Endodermal cell (in vitro differentiated cells): ENCODE data around the gene ELP4. TPM values are rescaled to one million over a fixed set of nuclear protein-coding genes. Genes with fewer than 3 reads are reported as not detected.

Experiments used
- DNase-seq: peaks from one replicate; pipeline ENCODE4 v3.0.0-alpha.2; 2017
- H3K27ac ChIP-seq: 2 replicates; pipeline ENCODE4 v1.5.1; 2013; ENCODE audit warnings: mild to moderate bottlenecking, low read depth, low read length, moderate library complexity
- H3K27me3 ChIP-seq: 2 replicates; pipeline ENCODE4 v1.6.1; 2013; ENCODE audit warnings: mild to moderate bottlenecking, low read length, moderate library complexity; ENCODE audit not compliant: insufficient read depth, control insufficient read depth, poor library complexity, severe bottlenecking
- H3K36me3 ChIP-seq: 2 replicates; pipeline ENCODE4 v1.7.0; 2013; ENCODE audit warnings: mild to moderate bottlenecking, low read length, moderate library complexity; ENCODE audit not compliant: control insufficient read depth, insufficient read depth
- H3K4me1 ChIP-seq: one replicate; pipeline ENCODE4 v1.7.0; 2013; ENCODE audit warnings: low read length; ENCODE audit not compliant: control insufficient read depth, insufficient read depth
- H3K4me3 ChIP-seq: 2 replicates; pipeline ENCODE4 v1.5.1; 2013; ENCODE audit warnings: mild to moderate bottlenecking, low read length, moderate library complexity
- H3K9ac ChIP-seq: 2 replicates; pipeline ENCODE4 v1.6.1; 2013; ENCODE audit warnings: mild to moderate bottlenecking, low read length, moderate library complexity; ENCODE audit not compliant: poor library complexity, severe bottlenecking; ENCODE audit errors: extremely low read depth
- H3K9me3 ChIP-seq: 2 replicates; pipeline ENCODE4 v1.6.1; 2013; ENCODE audit warnings: mild to moderate bottlenecking, low read length, moderate library complexity; ENCODE audit not compliant: control insufficient read depth
- H3K27ac Mint-ChIP-seq: 2 replicates; pipeline ENCODE4 v1.8.0; 2020; ENCODE audit warnings: mixed read lengths
- H3K27me3 Mint-ChIP-seq: 2 replicates; pipeline ENCODE4 v1.8.0; 2021; ENCODE audit warnings: mild to moderate bottlenecking, mixed read lengths; ENCODE audit not compliant: insufficient read depth
- H3K36me3 Mint-ChIP-seq: 2 replicates; pipeline ENCODE4 v1.8.0; 2020; ENCODE audit warnings: low read depth, mixed read lengths
- H3K4me1 Mint-ChIP-seq: 2 replicates; pipeline ENCODE4 v1.8.0; 2020; ENCODE audit warnings: mixed read lengths
- H3K4me3 Mint-ChIP-seq: 2 replicates; pipeline ENCODE4 v1.8.0; 2020; ENCODE audit warnings: mild to moderate bottlenecking, moderate library complexity, mixed read lengths
- H3K9me3 Mint-ChIP-seq: 2 replicates; pipeline ENCODE4 v1.8.0; 2020; ENCODE audit warnings: mild to moderate bottlenecking, mixed read lengths
- WGBS, 2 experiments: methylation state at CpG; one replicate each; pipeline versions ENCODE4 v1.1.5 to v1.1.7; 2013; ENCODE audit warnings: missing lambda C conversion rate in 2 of 2, mixed read lengths in 1 of 2; ENCODE audit not compliant: insufficient coverage in 1 of 2, insufficient read length in 1 of 2; 5-methylcytosine and 5-hydroxymethylcytosine counted together
- total RNA-seq, 2 donors: library from RNA; stranded (reverse); fragmentation: NEBNext Ultra II Directional in 1 of 2; extraction: Animal tissue kit (Norgen Biotek cat#: 25700) in 1 of 2; gene quantifications; 2 replicates in 1 of 2; 3 replicates in 1 of 2; pipeline ENCODE4 v1.2.1, GENCODE V29; 2021
- TF ChIP-seq, protein P1 (sequence below): fragments of 200-600 bp; sonication (generic); conservative IDR thresholded peaks from 2 replicates; pipeline ENCODE4 v1.5.0; 2021; ENCODE audit warnings: antibody characterized with exemption, mild to moderate bottlenecking

The ELP4 gene
- total RNA-seq, 2 donors from 2014 or later: 19.1 to 25.2 TPM

DNA sequence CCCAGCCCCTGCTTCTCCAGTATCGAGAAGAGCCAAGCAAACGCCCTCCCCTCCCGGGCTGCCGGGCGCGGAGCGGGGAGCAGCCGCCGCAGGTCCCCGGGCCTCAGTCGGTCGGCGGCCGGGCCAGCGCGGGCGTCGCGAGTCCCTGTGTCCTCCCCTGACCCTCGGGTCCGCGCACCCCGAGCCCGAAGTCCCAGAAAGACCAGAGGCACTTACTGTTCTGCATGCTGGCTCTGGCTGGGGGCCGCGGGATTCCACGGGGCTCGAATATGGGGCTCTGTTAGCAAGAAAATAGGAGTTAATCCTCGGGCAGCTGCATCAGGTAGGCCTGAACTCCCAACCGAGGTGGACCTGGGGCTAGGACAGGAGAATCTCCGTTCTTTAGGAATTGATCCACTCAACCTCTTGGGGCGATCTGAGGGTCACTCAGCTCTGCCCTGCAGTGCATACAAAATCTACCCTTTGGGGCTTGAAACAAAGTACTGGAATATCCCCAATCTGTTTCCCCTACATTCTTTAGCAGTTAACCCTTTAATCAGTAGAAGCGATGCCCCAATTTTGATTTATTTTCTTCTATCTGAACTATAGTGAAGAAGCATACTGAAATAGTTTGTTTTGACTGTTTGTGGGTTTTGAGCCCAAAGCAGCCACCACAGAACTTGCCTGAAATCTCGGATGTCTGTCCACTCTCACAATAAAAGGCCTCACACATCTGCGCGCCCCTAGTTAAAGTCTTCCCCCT lies 296.8 kb downstream of the ELP4 start:
- peaks cover 22% of the 10 kb centered on the region for H3K36me3 ChIP-seq
- H3K4me1 ChIP-seq: peaks cover 18% of the 10 kb centered on the region
- WGBS, 2 experiments: 16 to 39% methylated on average over 5 to 36 of the region's 36 CpGs
- DNase-seq: no peak
- H3K9ac ChIP-seq: no peak overlapping the region
- H3K4me3 Mint-ChIP-seq: peak overlapping the region; percentile 60
- H3K4me1 Mint-ChIP-seq: peaks cover 60% of the 10 kb centered on the region
- H3K27ac Mint-ChIP-seq: no peak overlapping the region
- H3K27me3 Mint-ChIP-seq: peaks cover 99% of the 10 kb centered on the region
- H3K27ac ChIP-seq: no peak overlapping the region
- TF ChIP-seq, protein P1, sequence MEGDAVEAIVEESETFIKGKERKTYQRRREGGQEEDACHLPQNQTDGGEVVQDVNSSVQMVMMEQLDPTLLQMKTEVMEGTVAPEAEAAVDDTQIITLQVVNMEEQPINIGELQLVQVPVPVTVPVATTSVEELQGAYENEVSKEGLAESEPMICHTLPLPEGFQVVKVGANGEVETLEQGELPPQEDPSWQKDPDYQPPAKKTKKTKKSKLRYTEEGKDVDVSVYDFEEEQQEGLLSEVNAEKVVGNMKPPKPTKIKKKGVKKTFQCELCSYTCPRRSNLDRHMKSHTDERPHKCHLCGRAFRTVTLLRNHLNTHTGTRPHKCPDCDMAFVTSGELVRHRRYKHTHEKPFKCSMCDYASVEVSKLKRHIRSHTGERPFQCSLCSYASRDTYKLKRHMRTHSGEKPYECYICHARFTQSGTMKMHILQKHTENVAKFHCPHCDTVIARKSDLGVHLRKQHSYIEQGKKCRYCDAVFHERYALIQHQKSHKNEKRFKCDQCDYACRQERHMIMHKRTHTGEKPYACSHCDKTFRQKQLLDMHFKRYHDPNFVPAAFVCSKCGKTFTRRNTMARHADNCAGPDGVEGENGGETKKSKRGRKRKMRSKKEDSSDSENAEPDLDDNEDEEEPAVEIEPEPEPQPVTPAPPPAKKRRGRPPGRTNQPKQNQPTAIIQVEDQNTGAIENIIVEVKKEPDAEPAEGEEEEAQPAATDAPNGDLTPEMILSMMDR: no peak
- H3K9me3 Mint-ChIP-seq: no peaks in the 10 kb centered on the region
- H3K27me3 ChIP-seq: peaks cover 93% of the 10 kb centered on the region
- H3K36me3 Mint-ChIP-seq: no peaks in the 10 kb centered on the region
- H3K9me3 ChIP-seq: no peaks in the 10 kb centered on the region
- peak overlapping the region; percentile 85 for H3K4me3 ChIP-seq

GRCh38 chr11:31806928-31807798 lies 297.6 kb downstream of the ELP4 start:
- H3K9ac ChIP-seq: no peak overlapping the region
- H3K4me1 ChIP-seq: peaks cover 18% of the 10 kb centered on the region
- Mint-ChIP-seq H3K4me1 (peaks cover 62% of the 10 kb centered on the region), H3K27ac (no peak overlapping the region), H3K27me3 (peaks cover 97% of the 10 kb centered on the region), H3K9me3 (no peaks in the 10 kb centered on the region), H3K4me3 (peak overlapping the region; percentile 60), H3K36me3 (no peaks in the 10 kb centered on the region)
- peaks cover 14% of the 10 kb centered on the region for H3K36me3 ChIP-seq
- TF ChIP-seq, protein P1: no peak
- no peak overlapping the region for H3K27ac ChIP-seq
- 0 to 15% methylated on average over 5 to 13 of the region's 13 CpGs for WGBS, 2 experiments
- H3K27me3 ChIP-seq: peaks cover 89% of the 10 kb centered on the region
- H3K4me3 ChIP-seq: peak overlapping the region; percentile 85
- no peaks in the 10 kb centered on the region for H3K9me3 ChIP-seq
- DNase-seq: peak; percentile 64

- Mint-ChIP-seq H3K27me3 (peaks cover 96% of the 10 kb centered on the region), H3K36me3 (no peaks in the 10 kb centered on the region), H3K4me3 (peak overlapping the region; percentile 60), H3K27ac (no peak overlapping the region), H3K9me3 (no peaks in the 10 kb centered on the region), H3K4me1 (peaks cover 62% of the 10 kb centered on the region)
- Histone ChIP-seq H3K9ac (no peak overlapping the region), H3K9me3 (no peaks in the 10 kb centered on the region), H3K4me1 (peaks cover 16% of the 10 kb centered on the region), H3K4me3 (peak overlapping the region; percentile 85), H3K36me3 (peaks cover 13% of the 10 kb centered on the region), H3K27me3 (peaks cover 89% of the 10 kb centered on the region), H3K27ac (no peak overlapping the region)
- DNase-seq: no peak
- TF ChIP-seq, protein P1: no peak
- WGBS, 2 experiments: 8 to 10% methylated on average over 2 to 7 of the region's 9 CpGs
Observed at GRCh38 chr11:31807799-31808667, 298.5 kb downstream of the ELP4 start.
